ENCODE data around the gene ARHGAP21. TPM values are rescaled to one million over a fixed set of nuclear protein-coding genes. Genes with fewer than 3 reads are reported as not detected.

ARHGAP21 gene
- total RNA-seq, 2 donors from 2014 or later: 84.9 to 107 TPM

DNA sequence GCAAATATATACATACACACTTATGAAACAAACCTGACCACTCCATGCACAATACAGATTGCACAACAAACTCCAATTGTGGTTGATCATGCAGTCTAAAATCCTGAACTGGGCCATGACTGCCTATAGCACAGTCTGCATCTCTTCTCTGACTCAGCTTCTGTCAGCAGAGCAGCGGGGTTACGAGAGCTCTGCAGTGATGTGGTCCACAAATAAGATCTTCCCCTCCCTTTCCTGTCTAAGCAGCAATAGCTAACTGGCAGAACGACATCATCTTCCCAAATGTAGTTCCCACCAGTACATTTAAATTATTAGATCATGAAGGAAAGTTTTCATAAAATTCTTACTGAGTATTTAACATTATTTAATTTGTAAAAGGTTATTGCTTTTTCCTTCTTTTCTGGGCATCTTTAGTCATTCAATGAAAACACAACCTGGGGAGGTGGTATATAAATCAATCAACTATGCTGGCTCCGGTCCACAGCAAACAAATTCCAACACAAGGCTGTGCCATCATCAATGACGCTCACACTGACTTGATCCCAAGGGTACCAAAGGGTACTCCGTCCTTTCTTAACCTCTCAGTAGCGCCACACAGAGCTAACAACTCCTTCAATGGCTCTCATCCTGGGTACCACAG is 17.1 kb downstream of the ARHGAP21 start:
- intact Hi-C loops (cut with DNase I): no loop called here
- Histone ChIP-seq H3K36me3 (no peaks in the 10 kb centered on the region), H3K27me3 (no peaks in the 10 kb centered on the region), H3K4me3 (no peak overlapping the region), H3K27ac (no peak overlapping the region), H3K4me1 (peaks cover 7% of the 10 kb centered on the region), H3K9ac (ENCODE audit: low read depth in 2 of 2, low read length in 2 of 2) (no peak overlapping the region), H3K9me3 (no peaks in the 10 kb centered on the region)
- TF ChIP-seq, protein P1, sequence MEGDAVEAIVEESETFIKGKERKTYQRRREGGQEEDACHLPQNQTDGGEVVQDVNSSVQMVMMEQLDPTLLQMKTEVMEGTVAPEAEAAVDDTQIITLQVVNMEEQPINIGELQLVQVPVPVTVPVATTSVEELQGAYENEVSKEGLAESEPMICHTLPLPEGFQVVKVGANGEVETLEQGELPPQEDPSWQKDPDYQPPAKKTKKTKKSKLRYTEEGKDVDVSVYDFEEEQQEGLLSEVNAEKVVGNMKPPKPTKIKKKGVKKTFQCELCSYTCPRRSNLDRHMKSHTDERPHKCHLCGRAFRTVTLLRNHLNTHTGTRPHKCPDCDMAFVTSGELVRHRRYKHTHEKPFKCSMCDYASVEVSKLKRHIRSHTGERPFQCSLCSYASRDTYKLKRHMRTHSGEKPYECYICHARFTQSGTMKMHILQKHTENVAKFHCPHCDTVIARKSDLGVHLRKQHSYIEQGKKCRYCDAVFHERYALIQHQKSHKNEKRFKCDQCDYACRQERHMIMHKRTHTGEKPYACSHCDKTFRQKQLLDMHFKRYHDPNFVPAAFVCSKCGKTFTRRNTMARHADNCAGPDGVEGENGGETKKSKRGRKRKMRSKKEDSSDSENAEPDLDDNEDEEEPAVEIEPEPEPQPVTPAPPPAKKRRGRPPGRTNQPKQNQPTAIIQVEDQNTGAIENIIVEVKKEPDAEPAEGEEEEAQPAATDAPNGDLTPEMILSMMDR (IDR thresholded peaks at IDR 0.05): no peak
- DNase-seq: no peak

DNA sequence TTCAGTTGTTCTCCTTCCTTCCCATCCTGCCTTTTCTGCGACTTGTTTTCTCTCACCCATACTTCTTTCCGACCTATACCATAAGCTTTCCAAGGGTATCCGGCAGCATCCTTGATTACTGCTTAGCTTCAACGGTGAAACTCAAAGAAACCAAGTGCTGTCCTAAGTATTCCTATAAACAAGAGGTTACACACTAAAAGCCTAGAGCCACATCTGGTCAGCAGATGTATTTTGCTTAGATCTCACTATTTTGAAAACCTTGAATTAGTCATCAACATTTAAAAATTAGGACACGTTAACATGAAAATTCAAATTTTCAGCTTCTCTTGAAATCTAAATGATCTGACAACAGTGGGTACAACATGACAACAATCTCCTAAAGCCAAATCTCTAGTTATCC is 20.0 kb downstream of the ARHGAP21 start:
- no peak overlapping the region for H3K4me3 ChIP-seq
- H3K36me3 ChIP-seq: no peaks in the 10 kb centered on the region
- intact Hi-C loops (cut with DNase I): no loop called here
- H3K27ac ChIP-seq: no peak overlapping the region
- no peak for DNase-seq
- TF ChIP-seq, protein P1 (IDR thresholded peaks at IDR 0.05): no peak
- no peaks in the 10 kb centered on the region for H3K27me3 ChIP-seq
- H3K4me1 ChIP-seq: peaks cover 4% of the 10 kb centered on the region
- no peaks in the 10 kb centered on the region for H3K9me3 ChIP-seq
- no peak overlapping the region for H3K9ac ChIP-seq (ENCODE audit: low read depth in 2 of 2, low read length in 2 of 2)

DNA sequence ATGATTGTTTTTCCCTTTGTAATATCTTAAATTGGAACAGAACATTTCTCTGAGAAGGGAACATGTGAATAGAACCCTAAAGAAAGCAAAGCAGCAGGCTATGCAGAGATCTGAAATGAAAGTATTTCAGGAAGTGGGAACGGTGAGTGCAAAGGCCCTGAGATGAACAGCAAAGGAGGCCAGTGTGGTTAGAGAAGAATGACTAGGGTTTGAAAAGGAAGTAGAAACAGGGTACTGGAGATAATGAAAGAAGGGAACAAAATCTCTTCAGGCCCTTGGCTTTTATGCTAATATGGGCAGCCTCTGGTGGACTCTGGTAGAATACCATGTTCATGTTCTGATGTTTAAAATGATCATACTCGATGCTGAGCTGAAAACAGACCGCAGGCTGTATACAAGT is 22.2 kb downstream of the ARHGAP21 start:
- Histone ChIP-seq H3K9me3 (no peaks in the 10 kb centered on the region), H3K4me1 (no peaks in the 10 kb centered on the region), H3K4me3 (no peak overlapping the region), H3K9ac (ENCODE audit: low read depth in 2 of 2, low read length in 2 of 2) (no peak overlapping the region), H3K27me3 (no peaks in the 10 kb centered on the region), H3K36me3 (no peaks in the 10 kb centered on the region), H3K27ac (no peak overlapping the region)
- intact Hi-C loops (cut with DNase I): no loop called here
- no peak for DNase-seq
- TF ChIP-seq, protein P1 (IDR thresholded peaks at IDR 0.05): no peak

DNA sequence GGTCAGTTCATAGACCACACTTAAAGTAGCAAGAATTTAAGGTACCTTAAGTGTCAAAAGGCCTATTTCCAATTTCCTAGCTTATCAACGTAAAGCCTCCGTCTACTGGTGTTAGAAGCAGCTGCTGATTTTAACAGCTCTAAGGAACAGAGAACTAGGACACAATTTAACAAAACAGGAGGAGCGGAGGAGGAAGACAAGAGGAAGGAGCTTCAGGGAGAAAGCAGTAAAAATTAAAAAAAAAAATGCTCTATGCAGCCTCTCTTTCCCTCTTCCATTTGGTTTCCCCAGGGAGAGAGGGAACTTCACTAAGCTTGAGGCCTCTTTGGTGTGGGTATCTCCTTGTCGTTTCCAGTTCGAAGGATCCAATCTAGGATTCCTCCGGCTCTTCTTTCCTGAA is 22.7 kb downstream of the ARHGAP21 start:
- Histone ChIP-seq H3K4me3 (no peak overlapping the region), H3K4me1 (no peaks in the 10 kb centered on the region), H3K27me3 (no peaks in the 10 kb centered on the region), H3K27ac (no peak overlapping the region), H3K9me3 (no peaks in the 10 kb centered on the region), H3K9ac (ENCODE audit: low read depth in 2 of 2, low read length in 2 of 2) (no peak overlapping the region), H3K36me3 (no peaks in the 10 kb centered on the region)
- no peak for DNase-seq
- TF ChIP-seq, protein P1 (IDR thresholded peaks at IDR 0.05): no peak
- intact Hi-C loops (cut with DNase I): no loop called here

DNA sequence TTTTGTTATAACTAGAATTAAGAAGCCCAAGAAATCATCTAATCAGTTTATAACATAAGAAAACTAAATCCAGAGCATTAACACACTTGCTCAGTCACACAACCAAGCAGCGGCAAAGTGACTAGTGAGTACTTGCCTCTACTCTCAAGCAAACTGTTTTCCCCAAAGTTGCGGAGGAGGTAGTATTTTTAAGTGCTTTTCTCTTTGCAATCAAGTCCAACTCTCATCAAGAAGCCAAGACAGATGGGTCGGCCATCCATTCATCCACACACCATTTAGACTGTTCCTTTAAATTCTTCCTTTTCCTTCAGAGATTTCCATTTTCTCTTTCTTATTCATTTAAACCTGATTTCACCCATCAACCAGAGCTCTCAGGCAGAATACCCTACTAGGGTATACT is 25.4 kb downstream of the ARHGAP21 start:
- TF ChIP-seq, protein P1 (IDR thresholded peaks at IDR 0.05): no peak
- no peak overlapping the region for H3K9ac ChIP-seq (ENCODE audit: low read depth in 2 of 2, low read length in 2 of 2)
- H3K27me3 ChIP-seq: no peaks in the 10 kb centered on the region
- no peak overlapping the region for H3K4me3 ChIP-seq
- intact Hi-C loops (cut with DNase I): no loop called here
- no peaks in the 10 kb centered on the region for H3K36me3 ChIP-seq
- no peak overlapping the region for H3K27ac ChIP-seq
- DNase-seq: no peak
- H3K9me3 ChIP-seq: no peaks in the 10 kb centered on the region
- H3K4me1 ChIP-seq: no peaks in the 10 kb centered on the region

Measured in colonic mucosa (tissue), 4 donors.